Stimulated activated CD4-positive, alpha-beta T cell treated with anti-CD3 and anti-CD28 coated beads, TNF-alpha, amount 100 ng/mL, for 48 hours (primary cell): ENCODE results near the gene TMED4.
A peak's percentile ranks its signal among the peaks of the same experiment; 100 is the strongest.

Experiments
- DNase-seq, 3 donors: peaks; one replicate each; pipeline ENCODE4 v3.0.0-alpha.2; 2020; ENCODE audit warnings: low read depth in 3 of 3

The TMED4 gene

GRCh38 chr7:44540592-44541027 lies 41.4 kb downstream of the TMED4 start:
- DNase-seq, result no peak

GRCh38 chr7:44539669-44540506 lies 42.1 kb downstream of the TMED4 start:
- DNase-seq, result no peak

- no peak for DNase-seq
These were observed 43.0 kb downstream of the TMED4 start for GRCh38 chr7:44538798-44539668.

GRCh38 chr7:44538093-44538797 lies 43.8 kb downstream of the TMED4 start:
- no peak for DNase-seq

- DNase-seq, result no peak
These were observed 44.6 kb downstream of the TMED4 start for GRCh38 chr7:44537442-44537841.

- no peak for DNase-seq
These were observed 45.9 kb downstream of the TMED4 start for GRCh38 chr7:44536090-44536489.

- DNase-seq, result no peak
These were observed 46.5 kb downstream of the TMED4 start for GRCh38 chr7:44535348-44536064.

- DNase-seq, result peak; percentile 13 to 50 (median 25)
These were observed 47.5 kb downstream of the TMED4 start for GRCh38 chr7:44534501-44534900.

GRCh38 chr7:44534087-44534486 lies 47.9 kb downstream of the TMED4 start:
- no peak for DNase-seq

- DNase-seq, result no peak
These were observed 48.6 kb downstream of the TMED4 start for GRCh38 chr7:44533301-44534055.

- DNase-seq, result no peak
These were observed 50.3 kb downstream of the TMED4 start for GRCh38 chr7:44531421-44532380.

- no peak for DNase-seq
These were observed 51.0 kb downstream of the TMED4 start for GRCh38 chr7:44530990-44531389.
